DMS53 treated with DMSO at 0.1 percent for 48 hours (cell line): ENCODE results near the gene NRTN.

ENCODE experiments used
- DNase-seq: peaks from one replicate; lab custom pipeline; 2025; ENCODE audit not compliant: unreplicated experiment; lab: John Stamatoyannopoulos, UW

Gene NRTN

GRCh38 chr19:5789886-5790558 is 14.8 kb upstream of the NRTN start:
- DNase-seq, result no peak

GRCh38 chr19:5790559-5791520 is 14.0 kb upstream of the NRTN start, which contains the start of gene DUS3L:
TSS of gene DUS3L (minus strand) at chr19:5791163. CDS start at chr19:5791141, 22 bp downstream.
- DNase-seq, result peak; percentile 80

- DNase-seq, result no peak
Measured at GRCh38 chr19:5792224-5792623, 12.6 kb upstream of the NRTN start.

DNA sequence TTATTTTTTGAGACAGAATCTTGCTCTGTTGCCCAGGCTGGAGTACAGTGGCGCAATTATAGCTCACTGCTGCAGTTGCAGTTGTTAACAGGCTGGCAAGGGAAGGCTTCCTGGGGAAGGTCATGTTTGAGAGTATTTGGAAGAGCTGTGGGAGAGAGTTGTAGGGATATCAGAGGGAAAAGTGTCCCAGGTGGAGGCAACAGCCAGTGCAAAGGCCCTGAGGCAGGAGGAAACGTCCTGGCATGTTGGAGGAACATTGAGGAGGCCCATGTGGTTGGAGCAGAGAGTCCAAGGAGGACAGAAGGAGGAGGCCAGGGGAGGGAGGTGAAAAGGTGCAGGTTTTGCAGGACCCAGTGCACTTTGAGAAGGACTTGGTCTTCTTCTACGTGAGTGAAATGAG is 11.7 kb upstream of the NRTN start:
- DNase-seq, result no peak

- DNase-seq, result no peak
Measured at GRCh38 chr19:5795382-5795919, 9.4 kb upstream of the NRTN start.

- no peak for DNase-seq
Measured at GRCh38 chr19:5798244-5798643, 6.6 kb upstream of the NRTN start.

DNA sequence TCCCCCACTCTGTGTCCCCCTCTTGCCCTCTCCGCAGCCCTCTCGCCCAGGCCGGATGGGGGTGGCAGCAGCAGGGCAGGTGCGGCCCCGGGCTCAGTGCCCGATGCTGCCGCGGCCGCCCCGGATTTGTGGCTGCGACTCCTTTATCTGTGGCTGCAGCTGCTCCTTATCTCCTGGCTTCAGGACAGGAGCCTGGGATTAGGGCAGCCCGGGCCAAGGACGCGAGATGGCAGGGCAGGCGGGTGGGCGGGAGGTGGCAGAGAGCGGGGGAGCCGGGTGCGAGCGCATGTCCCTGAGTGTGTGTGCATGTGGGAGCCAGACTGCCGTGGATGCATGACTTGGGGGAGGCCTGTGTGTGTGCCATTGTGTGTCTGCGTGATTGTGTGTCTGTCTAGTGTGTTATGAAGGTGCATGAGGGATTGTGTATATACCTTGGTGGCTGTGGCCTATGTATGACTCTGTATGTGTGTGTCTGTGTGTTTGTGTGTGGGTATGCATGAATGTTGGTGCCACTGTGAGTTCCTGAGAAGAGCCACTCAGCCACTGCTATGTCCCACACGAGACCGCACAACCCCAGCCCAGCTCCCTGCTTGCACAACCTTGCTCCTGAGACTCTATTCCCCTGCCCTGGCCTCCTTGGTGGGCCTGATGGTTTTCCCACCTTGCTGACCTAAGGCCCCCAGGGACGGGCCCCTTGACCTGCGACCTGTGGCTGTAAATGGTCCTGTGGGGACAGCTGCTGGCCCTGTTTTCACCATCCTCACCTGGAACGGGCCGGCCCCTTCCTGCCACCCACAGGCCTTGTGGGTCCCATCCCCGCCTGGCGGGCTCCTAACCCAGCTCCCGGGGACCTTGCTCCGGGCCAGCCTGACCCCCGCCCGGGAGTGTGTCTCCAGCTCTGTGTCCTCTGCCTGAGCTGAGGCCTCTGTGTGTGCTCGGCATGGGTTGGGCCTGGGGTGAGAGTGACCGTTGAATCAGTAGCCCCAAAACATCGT is 5.3 kb upstream of the NRTN start:
- no peak for DNase-seq

DNA sequence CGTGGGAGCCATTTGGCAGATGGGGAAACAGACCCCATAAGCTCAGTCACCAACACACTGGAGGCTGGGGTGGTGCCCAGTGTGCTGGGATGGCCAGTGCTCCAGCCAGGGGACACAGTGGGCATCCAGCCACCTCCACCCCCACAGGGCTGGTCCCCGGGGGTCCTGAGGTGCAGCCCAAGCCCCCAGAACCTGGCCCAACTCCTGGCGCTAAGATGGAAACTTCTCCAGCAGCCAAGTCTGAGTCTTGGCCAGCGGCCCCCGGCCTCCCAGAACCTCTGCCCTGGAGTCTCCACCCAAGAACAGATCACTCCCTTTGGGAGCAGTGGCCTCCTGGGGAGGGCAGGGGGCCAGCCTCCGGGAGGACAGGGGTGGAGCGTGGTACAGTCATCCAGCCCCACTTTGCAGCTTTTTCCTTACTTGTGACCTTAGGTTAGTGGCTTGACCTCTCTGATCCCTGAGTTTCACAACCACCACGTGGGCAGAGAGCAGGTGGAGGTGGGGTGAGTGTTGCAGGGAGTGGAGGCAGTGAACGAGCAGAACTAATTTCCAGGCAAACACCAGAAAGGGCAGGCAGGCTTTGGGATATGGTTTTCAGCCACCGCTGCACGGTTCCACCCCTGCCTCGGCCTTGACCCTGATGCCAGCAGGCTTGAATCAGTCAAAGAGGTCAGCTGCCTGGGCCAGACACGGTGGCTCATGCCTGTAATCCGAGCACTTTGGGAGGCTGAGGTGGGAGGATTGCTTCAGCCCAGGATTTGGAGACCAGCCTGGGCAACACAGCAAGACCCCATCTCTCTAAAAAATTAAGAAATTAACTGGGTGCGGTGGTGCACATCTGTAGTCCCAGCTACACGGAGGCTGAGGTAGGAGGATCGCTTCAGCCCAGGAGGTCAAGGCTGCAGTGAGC is 4.3 kb upstream of the NRTN start:
- DNase-seq, result no peak

DNA sequence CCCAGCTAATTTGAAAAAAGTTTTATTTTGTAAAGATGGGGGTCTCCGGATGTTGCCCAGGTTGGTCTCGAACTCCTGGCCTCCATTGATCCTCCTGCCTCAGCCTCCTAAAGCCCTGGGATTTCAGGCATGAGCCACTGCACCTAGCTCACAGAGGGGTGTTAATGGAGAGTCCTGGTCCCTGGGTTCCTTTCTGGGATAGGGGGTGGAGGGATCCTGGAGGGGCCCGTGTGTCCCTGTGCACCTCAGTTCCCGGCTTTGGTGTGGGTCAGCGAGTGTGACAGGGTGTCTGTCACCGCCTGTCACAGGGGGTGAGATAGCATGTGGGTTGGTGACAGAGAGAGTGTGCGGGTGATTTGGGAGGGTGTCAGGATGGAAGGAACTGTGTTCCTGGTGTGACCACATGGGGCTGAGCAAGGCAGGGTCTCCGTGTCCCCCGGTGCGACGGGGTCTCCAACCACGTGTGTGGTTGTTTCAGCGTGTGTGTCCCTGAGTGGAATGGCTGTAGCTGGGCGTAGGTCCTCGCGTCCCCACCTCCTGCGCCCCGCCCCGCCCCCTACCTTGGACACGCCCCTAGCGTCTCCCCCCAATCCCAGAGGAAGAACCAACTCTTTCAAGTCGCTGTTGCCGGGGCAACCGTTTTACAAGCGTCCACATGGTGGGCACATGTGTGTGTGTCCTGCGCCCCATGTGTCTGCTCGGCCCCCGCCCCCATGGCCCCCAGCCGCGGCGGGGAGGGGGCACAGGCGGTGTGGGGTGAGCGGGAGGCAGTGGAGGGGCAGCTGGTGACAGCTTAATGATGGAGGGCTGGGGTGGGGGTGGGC is 2.9 kb upstream of the NRTN start:
- no peak for DNase-seq

DNA sequence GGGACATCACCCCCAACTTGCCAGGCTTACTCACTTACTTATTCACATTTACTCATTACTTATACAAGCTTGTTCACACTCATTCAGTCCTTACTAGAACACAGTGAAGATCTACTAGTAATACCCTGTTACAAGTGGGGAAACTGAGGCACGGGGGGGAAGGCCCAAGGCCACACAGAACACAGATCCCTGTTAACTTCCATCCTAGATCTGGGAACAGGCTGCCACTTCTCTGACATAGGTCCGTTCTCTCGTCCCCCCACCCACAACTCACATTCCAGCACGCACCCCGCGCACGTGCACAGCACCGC is 1.5 kb upstream of the NRTN start:
- no peak for DNase-seq

DNA sequence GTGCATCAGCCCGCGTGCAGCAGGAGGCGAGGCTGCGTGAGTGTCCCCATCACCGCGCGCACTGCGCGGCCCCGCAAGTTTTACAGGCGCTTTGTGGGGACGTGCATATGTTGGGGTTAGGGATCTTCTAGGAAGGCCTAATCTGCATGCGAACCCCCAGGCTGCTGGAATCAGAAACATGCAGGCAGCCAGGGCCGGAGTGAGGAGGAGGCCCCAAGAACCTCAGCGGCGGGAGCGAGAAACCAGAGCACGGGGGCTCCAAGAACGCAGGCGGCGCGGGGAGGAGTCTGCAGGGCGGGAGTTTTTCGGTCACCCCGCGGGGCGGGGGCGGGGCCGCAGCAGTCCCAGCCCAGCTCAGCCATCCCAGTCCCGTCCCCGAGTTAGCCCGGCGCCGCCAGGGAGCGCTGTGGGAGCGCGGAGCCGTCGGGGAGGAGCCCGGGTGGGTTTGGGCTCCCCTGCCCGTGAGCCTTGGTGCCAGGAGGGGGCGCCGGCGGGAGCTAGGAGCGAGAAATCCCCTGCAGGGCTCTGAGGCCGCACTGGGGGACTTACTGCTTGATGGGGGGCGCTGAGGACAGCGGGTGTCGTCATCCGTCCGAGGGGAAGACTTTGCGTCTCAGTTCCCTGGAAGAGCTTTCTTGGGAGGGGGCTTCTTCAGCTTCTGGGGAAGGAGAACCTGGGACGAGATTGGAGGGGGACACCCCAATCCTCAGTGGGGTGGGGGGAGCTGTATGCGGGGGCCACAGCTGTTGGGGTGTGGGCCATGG is 933 bp upstream of the NRTN start:
- DNase-seq, result peak; percentile 80

GRCh38 chr19:5805462-5806132 is 730 bp downstream of the NRTN start:
- DNase-seq, result peak; percentile 30

- DNase-seq, result no peak
Measured at GRCh38 chr19:5806133-5806489, 1.2 kb downstream of the NRTN start.

DNA sequence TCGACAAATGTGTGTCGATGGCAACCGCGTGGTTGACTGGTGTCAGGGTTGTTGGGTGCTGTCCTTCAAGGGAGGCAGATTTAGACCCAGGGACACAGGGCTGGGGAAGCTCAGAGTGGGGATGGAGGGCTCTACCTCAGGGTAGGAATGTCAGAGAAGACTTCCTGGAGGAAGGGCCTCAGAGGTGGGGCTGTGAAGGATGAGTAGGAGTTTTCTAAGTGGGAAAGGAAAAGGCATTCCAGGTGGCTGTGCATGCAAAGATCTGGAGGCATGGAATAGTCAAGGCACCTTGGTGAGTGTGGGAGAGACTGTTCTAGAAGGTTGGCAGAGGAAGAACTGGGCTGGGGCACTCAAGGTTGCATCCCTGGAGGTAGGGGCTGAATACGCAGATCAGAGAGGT is 2.0 kb downstream of the NRTN start:
- DNase-seq, result no peak

DNA sequence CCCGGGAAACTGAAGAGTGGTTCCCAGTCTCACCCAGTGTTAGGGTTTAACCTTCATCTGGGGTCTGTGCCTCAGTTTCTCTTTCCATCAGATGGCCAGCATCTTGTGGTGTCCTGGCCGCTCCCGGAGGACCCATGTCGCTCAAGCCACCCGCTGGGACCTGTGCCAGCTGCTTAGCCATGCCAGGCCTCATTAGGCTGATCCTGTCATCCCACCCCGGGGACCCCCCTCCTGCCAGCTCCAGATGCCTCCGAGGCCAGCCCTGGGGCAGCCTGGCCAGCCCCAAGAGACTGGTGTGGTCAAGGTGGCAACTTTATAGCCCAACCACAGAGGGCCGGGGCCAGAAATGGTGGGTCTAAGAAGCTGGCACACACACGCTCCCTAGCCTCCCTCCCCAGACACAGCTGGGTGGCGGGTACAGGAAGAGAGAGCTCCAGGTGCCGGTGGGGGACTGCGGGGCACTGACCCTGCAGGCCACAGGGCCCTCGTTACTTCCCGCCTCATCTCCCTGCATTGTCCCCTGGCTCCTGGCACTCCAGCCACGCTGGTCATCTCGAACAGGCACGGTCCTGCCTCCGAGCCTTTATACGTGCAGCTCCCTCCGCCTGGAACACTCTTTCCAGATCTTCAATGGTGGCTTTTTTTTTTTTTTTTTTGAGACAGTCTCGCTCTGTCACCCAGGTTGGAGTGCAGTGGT is 3.4 kb downstream of the NRTN start:
- DNase-seq, result no peak

- DNase-seq, result no peak
Measured at GRCh38 chr19:5809053-5809452, 4.2 kb downstream of the NRTN start.

DNA sequence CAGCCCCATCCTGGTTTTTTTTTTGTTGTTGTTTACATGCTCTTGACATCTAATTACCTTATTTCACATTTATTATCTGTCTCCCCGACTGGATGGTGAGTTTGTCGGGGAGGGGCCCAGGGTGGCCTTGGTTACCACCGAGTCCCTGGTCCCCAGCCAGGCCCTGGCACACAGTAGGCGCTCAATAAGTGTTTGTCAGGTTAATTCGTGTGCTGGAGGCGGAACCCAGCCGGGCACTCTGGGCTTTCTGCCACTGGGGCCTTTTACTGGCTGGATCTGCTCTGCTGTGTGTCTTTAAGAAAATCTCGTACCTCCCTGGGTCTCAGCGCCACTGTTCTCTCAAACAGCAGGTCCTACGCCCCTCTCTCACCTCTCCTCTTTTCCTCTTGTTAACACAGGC is 4.6 kb downstream of the NRTN start:
- no peak for DNase-seq
